Measurements from ENCODE around the gene ARHGAP24.

ARHGAP24 gene

GRCh38 chr4:85707611-85708010 is 232.7 kb downstream of the ARHGAP24 start:
- no peak for DNase-seq

- DNase-seq: no peak
These were observed 233.5 kb downstream of the ARHGAP24 start for GRCh38 chr4:85708468-85708867.

DNA sequence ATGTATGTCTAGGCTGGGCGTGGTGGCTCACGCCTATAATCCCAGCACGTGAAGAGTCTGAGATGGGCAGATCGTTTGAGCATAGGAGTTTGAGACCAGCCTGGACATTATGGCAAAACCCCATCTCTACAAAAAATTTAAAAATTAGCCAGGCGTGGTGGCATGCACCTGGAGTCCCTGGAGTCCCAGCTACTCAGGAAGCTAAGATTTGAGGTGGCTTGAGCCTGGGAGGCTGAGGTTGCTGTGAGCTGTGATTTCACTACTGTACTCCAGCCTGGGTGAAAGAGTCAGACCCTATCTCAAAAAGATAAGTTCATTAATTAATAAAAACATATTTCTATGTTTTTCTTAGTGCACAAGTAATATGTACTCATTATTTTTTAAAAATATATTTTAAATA is 238.1 kb downstream of the ARHGAP24 start:
- no peak for DNase-seq

GRCh38 chr4:85715991-85716737 is 241.2 kb downstream of the ARHGAP24 start:
- DNase-seq: no peak

DNA sequence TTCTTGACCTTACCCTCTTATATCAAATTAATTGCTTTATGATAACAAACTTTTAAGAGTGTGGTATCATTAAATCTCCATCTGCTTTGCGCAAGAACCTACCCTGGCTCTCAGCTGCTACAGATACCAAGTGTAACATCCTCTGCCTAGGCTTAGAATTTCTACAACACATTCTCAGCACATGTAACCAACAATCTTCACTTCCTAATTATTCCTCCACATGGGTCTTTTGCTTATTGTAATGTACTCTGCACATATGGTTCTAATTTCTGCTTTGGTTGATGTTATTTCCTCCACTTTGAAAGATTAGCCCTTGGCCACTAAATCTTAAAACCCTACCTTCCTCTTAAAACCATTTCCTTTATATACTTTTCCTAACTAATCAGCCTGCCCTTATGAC is 242.4 kb downstream of the ARHGAP24 start:
- no peak for DNase-seq

DNA sequence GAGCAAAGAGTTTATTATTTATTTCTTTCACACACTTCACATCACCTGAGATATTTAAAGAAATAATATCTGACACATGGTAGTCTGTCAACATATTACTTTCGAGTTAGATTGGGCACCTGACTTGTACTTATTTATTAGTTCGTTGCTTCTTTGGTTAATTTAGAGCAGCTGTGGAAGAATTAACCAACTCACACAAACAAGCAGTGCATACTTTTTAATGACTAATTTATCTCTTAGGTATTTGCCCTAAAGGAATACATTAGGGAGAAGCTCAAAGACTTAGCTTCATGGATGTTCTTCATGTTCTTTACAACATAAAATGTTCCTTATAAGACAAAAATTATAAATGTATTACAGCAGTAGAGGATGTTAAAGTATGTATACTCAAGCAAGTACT is 242.9 kb downstream of the ARHGAP24 start:
- DNase-seq: no peak

- DNase-seq: no peak
These were observed 245.8 kb downstream of the ARHGAP24 start for GRCh38 chr4:85720735-85721134.

DNA sequence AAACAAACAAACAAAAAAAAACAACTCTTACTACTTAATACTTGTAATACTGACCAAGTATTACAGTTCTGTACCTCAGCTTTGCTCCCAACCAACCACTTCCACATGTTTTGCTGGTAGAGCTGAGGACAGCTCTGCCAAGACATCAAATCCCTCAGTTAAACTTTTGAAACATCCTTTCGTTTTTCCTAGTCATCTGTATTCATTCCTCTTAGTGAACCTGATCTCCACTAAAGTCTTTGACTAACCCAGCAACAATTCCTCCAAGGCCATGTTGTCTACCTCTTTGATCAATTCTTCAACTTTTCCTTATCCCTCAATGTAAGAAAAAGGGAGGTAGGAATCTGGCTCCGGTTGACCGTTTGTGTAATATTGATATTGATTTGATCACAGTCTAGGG is 247.5 kb downstream of the ARHGAP24 start:
- DNase-seq: no peak

DNA sequence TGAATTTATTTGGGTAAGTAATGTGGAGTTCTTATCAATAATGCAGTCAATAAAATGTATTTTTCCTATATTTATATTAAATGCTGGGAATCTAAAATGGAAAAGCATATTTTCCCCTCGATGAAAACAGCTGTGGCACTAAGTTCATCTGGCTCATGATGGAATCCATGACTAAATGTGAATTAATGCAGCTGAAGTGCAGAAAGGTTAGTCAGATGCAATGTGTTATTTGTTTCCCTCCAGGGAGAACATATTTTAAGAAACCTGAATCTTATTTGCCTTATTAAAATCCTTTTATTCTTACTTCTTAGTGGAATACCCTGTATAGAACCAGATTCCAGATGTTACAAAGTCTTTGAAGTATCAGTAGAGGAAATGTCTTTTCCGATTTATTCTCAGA is 247.9 kb downstream of the ARHGAP24 start:
- no peak for DNase-seq

- DNase-seq: no peak
These were observed 250.0 kb downstream of the ARHGAP24 start for GRCh38 chr4:85724791-85725563.

- no peak for DNase-seq
These were observed 250.8 kb downstream of the ARHGAP24 start for GRCh38 chr4:85725721-85726170.

DNA sequence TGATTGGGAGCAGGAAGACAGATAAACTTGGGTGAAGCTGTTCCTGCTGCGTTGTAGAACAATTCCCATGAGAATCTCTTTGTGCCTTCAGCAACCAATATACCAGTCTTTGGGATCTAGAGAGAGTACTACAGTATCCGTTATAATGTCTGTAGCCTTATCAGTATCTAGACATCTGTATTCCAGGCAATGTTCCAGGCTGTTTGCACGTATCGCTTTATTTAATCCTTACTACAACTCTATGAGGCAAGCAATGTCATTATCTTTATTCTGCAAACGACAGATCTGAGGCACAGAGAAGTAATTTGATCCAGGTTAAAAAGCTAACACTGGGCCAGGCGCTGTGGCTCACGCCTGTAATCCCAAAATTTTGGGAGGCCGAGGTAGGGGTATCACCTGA is 251.6 kb downstream of the ARHGAP24 start:
- DNase-seq: no peak

DNA sequence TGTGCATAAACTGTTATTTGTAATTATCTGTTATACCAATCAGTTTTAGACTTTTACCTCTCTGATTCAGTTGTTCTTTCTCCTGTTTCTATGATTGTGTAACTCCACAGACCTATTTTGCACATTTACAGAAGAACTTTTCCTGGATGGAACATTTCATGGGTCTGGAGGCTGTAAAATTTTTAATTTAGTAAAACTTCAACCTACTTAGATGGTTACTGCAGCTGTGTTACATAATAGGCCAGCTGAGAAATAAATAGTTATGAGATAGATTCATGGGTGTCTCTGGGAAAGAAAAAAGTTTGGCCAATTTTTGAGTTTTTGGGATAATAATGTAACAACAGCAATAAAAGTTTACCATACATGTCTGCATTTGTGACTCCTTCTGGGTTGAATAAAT is 253.5 kb downstream of the ARHGAP24 start:
- no peak for DNase-seq

- DNase-seq: no peak
These were observed 257.2 kb downstream of the ARHGAP24 start for GRCh38 chr4:85732124-85732523.

- no peak for DNase-seq
These were observed 258.8 kb downstream of the ARHGAP24 start for GRCh38 chr4:85733798-85734197.

GRCh38 chr4:85734424-85734831 is 259.5 kb downstream of the ARHGAP24 start:
- no peak for DNase-seq

GRCh38 chr4:85736571-85736970 is 261.6 kb downstream of the ARHGAP24 start:
- no peak for DNase-seq

DNA sequence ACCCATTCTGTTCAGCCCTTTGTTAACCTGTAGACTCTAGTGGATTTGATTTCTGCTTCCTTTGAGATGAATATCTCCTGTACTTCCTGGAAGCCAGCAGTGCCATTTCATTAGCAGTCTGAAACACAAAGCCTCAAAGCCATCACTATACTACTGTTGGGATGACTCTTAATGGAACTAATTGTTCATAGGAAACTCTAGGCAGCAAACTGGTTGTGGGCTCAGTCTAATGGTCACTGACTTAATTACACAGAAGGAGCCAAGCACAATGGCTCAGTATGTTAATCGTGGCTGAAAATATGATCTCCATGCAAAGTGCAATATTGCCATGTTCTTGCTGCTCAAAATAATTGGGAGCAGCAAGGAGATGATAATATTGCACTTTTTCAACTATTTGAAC is 262.3 kb downstream of the ARHGAP24 start:
- no peak for DNase-seq

DNA sequence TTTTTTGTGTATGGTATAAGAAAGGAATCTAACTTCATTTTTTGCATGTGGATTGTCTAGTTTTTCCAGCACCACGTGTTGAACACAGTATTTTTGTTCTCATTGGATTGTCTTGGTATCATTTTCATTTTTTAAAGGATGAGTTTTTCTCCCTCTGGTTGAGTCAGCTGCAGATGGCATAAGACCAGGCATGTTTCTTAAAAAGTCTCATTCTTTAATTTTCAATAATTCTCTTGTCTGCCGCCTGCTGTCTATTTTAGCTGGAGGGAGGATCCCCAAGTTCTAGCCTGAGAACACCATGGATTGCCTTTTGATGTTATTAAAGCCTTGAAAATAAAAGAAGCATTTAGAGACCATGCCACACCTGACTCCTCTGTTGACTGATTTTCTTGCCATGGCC is 263.8 kb downstream of the ARHGAP24 start:
- no peak for DNase-seq

GRCh38 chr4:85740431-85740861 is 265.5 kb downstream of the ARHGAP24 start:
- DNase-seq: no peak

DNA sequence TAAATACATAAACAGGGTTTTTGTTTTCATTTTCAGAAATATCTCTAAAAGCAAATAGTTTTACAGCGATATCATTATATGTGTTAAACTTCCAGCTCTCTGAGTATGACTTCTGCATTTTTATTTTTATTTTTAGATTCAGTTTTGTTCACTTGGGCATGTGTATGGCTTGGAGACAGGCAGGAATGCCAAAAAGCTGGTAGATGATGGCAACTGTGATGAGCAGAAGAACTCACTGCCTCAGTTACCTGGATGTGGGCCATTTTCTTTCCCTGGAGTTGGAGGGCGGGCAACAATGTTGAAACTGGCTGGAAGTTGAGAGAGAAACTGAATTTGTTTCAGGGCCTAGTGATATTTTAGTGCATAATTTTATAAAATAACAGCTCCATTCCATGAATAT is 266.4 kb downstream of the ARHGAP24 start:
- DNase-seq: no peak

DNA sequence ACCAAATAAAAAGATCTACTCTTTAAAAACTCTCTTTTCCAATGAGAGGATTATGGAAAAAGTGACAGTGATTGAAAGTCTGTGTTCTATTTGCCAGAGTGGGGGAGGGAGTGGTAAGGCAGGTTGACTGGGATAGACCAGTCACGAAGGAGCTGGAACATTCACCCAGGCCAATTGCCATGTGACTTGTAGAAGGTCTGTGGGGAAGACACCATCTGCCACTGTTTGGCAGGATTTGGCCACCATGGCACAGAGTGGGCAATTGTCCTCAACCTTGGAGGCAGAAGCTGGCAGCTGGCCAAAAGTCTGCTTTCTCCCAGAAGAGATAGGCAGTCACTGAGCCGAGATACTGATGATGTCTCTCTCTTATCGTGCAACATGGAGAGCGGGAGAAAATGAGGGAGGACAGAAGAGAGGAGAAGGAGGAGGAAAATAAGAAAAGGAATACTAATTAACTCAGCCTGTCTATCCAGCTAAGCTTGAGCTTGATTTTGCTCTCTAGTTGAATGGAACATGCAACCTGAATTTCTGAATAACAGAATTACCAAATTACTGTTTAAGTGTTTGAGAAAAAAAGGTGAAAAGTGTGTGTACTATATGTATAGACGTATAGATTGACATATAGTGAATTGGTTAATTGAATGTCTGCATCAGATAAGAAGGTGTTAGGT is 267.1 kb downstream of the ARHGAP24 start:
- no peak for DNase-seq

GRCh38 chr4:85744950-85745349 is 270.0 kb downstream of the ARHGAP24 start:
- DNase-seq: no peak

- no peak for DNase-seq
These were observed 271.0 kb downstream of the ARHGAP24 start for GRCh38 chr4:85745939-85746338.

Measured in stimulated activated CD4-positive, alpha-beta T cell treated with anti-CD3 and anti-CD28 coated beads, Interleukin-4, amount 100 ng/mL, for 24 hours (primary cell).